Kidney (tissue), 14 donors: ENCODE results near the gene NOL3. TPM values are rescaled to one million over a fixed set of nuclear protein-coding genes. Genes with fewer than 3 reads are reported as not detected.

Source experiments
- DNase-seq, 5 donors: peaks; one replicate each; pipeline ENCODE4 v3.0.0-alpha.2; 2013 to 2020
- FAIRE-seq: peaks from 2 replicates; lab custom pipeline; 2012; peaks lifted over from hg19 to GRCh38; lab: Jason Lieb, UNC
- H3K27ac ChIP-seq, 2 donors: one replicate each; pipeline ENCODE4 v1.7.0; 2013; ENCODE audit warnings: low read depth in 2 of 2, low read length in 2 of 2, inconsistent platforms in 1 of 2
- H3K27me3 ChIP-seq: one replicate; pipeline ENCODE4 v1.7.1; 2013; ENCODE audit warnings: low read length, inconsistent platforms; ENCODE audit not compliant: control insufficient read depth, insufficient read depth
- H3K36me3 ChIP-seq, 3 donors: one replicate each; pipeline versions ENCODE4 v1.7.0 to v1.7.1; 2013; ENCODE audit warnings: low read length in 3 of 3, control low read depth in 1 of 3, inconsistent platforms in 1 of 3; ENCODE audit not compliant: insufficient read depth in 3 of 3, control insufficient read depth in 2 of 3
- H3K4me1 ChIP-seq, 3 donors: one replicate each; pipeline versions ENCODE4 v1.7.0 to v1.7.1; 2013; ENCODE audit warnings: low read length in 3 of 3, inconsistent platforms in 1 of 3, low read depth in 1 of 3; ENCODE audit not compliant: control insufficient read depth in 2 of 3, insufficient read depth in 2 of 3
- H3K4me3 ChIP-seq, 3 donors: one replicate each; pipeline versions ENCODE4 v1.7.0 to v1.8.1; 2013; ENCODE audit warnings: low read length in 3 of 3, control low read depth in 1 of 3, inconsistent platforms in 1 of 3
- H3K9ac ChIP-seq, 3 donors: one replicate each; pipeline versions ENCODE4 v1.7.0 to v1.7.1; 2013; ENCODE audit warnings: low read length in 3 of 3, control low read depth in 1 of 3, inconsistent platforms in 1 of 3
- H3K9me3 ChIP-seq, 3 donors: one replicate each; pipeline versions ENCODE4 v1.7.0 to v1.7.1; 2013; ENCODE audit warnings: low read length in 3 of 3, control low read depth in 1 of 3, inconsistent platforms in 1 of 3; ENCODE audit not compliant: control insufficient read depth in 2 of 3, insufficient read depth in 1 of 3
- CTCF ChIP-seq: IDR thresholded peaks from 3 replicates; pipeline ENCODE4 v1.5.1; 2012; ENCODE audit warnings: mild to moderate bottlenecking, moderate library complexity, borderline replicate concordance; ENCODE audit not compliant: insufficient read depth; ENCODE audit errors: extremely low read depth
- intact Hi-C: fragments of 100-400 bp; cut with DNase I; formaldehyde crosslinking; loops from one replicate; pipeline ENCODE4 v1.11.1; 2022
- polyA plus RNA-seq: library from polyadenylated mRNA; stranded (reverse); fragments of 350-450 nt; fragmentation: Illumina TruSeq; extraction: RNeasy Lipid Tissue Mini Kit (QIAGEN cat#74804); gene quantifications from one replicate; pipeline ENCODE4 v1.2.3, GENCODE V29; 2014; ENCODE audit warnings: low read depth, low replicate concordance; ENCODE audit not compliant: insufficient read depth
- total RNA-seq: library from RNA; stranded (reverse); fragmentation: NEBNext Ultra II Directional; extraction: Animal tissue kit (Norgen Biotek cat#: 25700); gene quantifications from one replicate; pipeline ENCODE4 v1.2.1, GENCODE V29; 2021
- donor health status: control.
- donor health status: control.
- donor health status: control.
- donor health status: control.
- donor health status: control.
- donor health status: DM: yes; HTN: yes; CAD: no.
- donor health status: Normal renal cell carcinoma (clear cell type).

Gene NOL3
- total and polyA plus RNA-seq, 2 donors from 2014 or later, result 35.3 to 36.4 TPM

- H3K9ac ChIP-seq, result no peak overlapping the region
- H3K9me3 ChIP-seq, result no peaks in the 10 kb centered on the region
- intact Hi-C loops, result no loop called here
- DNase-seq (no peak), FAIRE-seq (no peak)
- no peak overlapping the region for H3K4me3 ChIP-seq
- no peak for TF ChIP-seq CTCF
- no peaks in the 10 kb centered on the region for H3K27me3 ChIP-seq
- H3K27ac ChIP-seq, result no peak overlapping the region
- no peaks in the 10 kb centered on the region for H3K36me3 ChIP-seq
- peaks cover 0 to 36% (median 9%) of the 10 kb centered on the region in 3 donors for H3K4me1 ChIP-seq
Measured at GRCh38 chr16:67182288-67182687, 11.9 kb downstream of the NOL3 start.

DNA sequence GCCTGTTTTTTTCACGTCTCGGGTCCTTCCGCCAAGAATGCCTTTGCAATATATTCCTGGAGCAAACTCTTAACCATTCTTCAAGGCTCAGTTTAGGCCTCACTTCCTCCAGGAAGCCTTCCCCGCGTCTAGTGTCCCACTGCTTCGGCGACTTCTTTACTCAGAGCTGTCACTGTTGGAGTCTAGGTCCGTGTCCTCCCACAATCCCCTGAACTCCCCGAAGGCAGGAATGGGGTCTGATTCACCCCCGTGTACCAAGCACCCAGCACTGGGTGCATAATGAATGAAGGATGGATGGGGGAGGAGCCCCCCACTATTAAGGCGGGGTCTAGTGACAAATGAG is 12.9 kb downstream of the NOL3 start:
- H3K27me3 ChIP-seq, result no peaks in the 10 kb centered on the region
- H3K9ac ChIP-seq, result peak overlapping the region; percentile 36 to 52 (median 46)
- no peak for TF ChIP-seq CTCF
- H3K9me3 ChIP-seq, result no peaks in the 10 kb centered on the region
- DNase-seq (no peak), FAIRE-seq (no peak)
- H3K4me3 ChIP-seq, result peak overlapping the region; percentile 76 to 81 (median 79)
- peaks cover 0 to 30% (median 9%) of the 10 kb centered on the region in 3 donors for H3K4me1 ChIP-seq
- no peaks in the 10 kb centered on the region for H3K36me3 ChIP-seq
- peak overlapping the region; percentile 95 to 96 for H3K27ac ChIP-seq
- intact Hi-C loops, result no loop called here

- no peaks in the 10 kb centered on the region for H3K27me3 ChIP-seq
- H3K36me3 ChIP-seq, result no peaks in the 10 kb centered on the region
- H3K9me3 ChIP-seq, result no peaks in the 10 kb centered on the region
- peak within 1 kb of the TSS; percentile 76 to 81 (median 79) for H3K4me3 ChIP-seq
- H3K4me1 ChIP-seq, result peaks cover 0 to 24% (median 9%) of the 10 kb centered on the region in 3 donors
- DNase-seq, result peak; percentile 96 to 98 (median 98)
- intact Hi-C loops, result no loop called here
- TF ChIP-seq CTCF, result no peak
- peak within 1 kb of the TSS; percentile 43 to 67 (median 52) for H3K9ac ChIP-seq
- FAIRE-seq, result peak; percentile 93
- peak within 1 kb of the TSS; percentile 95 to 96 for H3K27ac ChIP-seq
Measured at GRCh38 chr16:67183627-67184452, 13.5 kb downstream of the NOL3 start, which contains the start of gene MATCAP1. MATCAP1 (minus strand) TSS chr16:67183963; CDS start chr16:67180610, 3,353 bp downstream.
